Gastroesophageal sphincter (tissue), 4 donors: ENCODE data around the gene ANKRD13B. TPM values are rescaled to one million over a fixed set of nuclear protein-coding genes. Genes with fewer than 3 reads are reported as not detected.

Experiments used
- ATAC-seq: fragments of 150-250 bp; one replicate; pipeline ENCODE4 v1.9.1; 2016; ENCODE audit warnings: mild to moderate bottlenecking, moderate library complexity
- H3K27ac ChIP-seq, 4 donors: fragments of 200-600 bp; sonication (generic) in 3 of 4; 1 replicate in 3 of 4; 2 replicates in 1 of 4; pipeline ENCODE4 v1.5.1; 2016 to 2019
- H3K27me3 ChIP-seq: fragments of 200-600 bp; sonication (generic); one replicate; pipeline ENCODE4 v1.5.1; 2019
- H3K36me3 ChIP-seq, 2 donors: fragments of 200-600 bp; sonication (generic); one replicate each; pipeline ENCODE4 v1.5.1; 2019; ENCODE audit warnings: control low read depth in 1 of 2
- H3K4me1 ChIP-seq, 3 donors: fragments of 200-600 bp; sonication (generic); 1 replicate in 2 of 3; 2 replicates in 1 of 3; pipeline ENCODE4 v1.5.1; 2016 to 2019; ENCODE audit warnings: control low read depth in 2 of 3
- H3K4me3 ChIP-seq, 2 donors: fragments of 200-600 bp; sonication (generic); one replicate each; pipeline ENCODE4 v1.5.1; 2019; ENCODE audit warnings: mild to moderate bottlenecking in 1 of 2, moderate library complexity in 1 of 2
- H3K9me3 ChIP-seq, 3 donors: fragments of 200-600 bp; sonication (generic); one replicate each; pipeline ENCODE4 v1.5.1; 2017 to 2019; ENCODE audit warnings: control low read depth in 2 of 3
- CTCF ChIP-seq, 4 experiments: fragments of 200-600 bp in 2 of 4; fragments of 450-650 bp in 2 of 4; sonication (generic) in 1 of 4; IDR thresholded peaks; one replicate each; pipeline ENCODE4 v1.5.1; 2017 to 2019; ENCODE audit warnings: antibody characterized with exemption in 4 of 4, mild to moderate bottlenecking in 2 of 4, moderate library complexity in 2 of 4
- EP300 ChIP-seq: sonication (generic); formaldehyde crosslinking; IDR thresholded peaks from one replicate; pipeline ENCODE4 v1.6.1; 2017; ENCODE audit warnings: antibody characterized with exemption, mild to moderate bottlenecking
- POLR2A ChIP-seq, 2 donors: fragments of 450-650 bp; IDR thresholded peaks; one replicate each; pipeline ENCODE4 v1.6.1; 2017; ENCODE audit warnings: antibody characterized with exemption in 2 of 2, mild to moderate bottlenecking in 2 of 2, moderate library complexity in 1 of 2
- POLR2AphosphoS5 ChIP-seq: sonication (generic); formaldehyde crosslinking; IDR thresholded peaks from one replicate; pipeline ENCODE4 v1.6.1; 2017; ENCODE audit warnings: antibody characterized with exemption
- WGBS, 2 donors: methylation state at CpG; one replicate each; pipeline ENCODE4 v1.1.5; 2018; ENCODE audit warnings: low coverage in 1 of 2; 5-methylcytosine and 5-hydroxymethylcytosine counted together
- total RNA-seq, 4 donors: library from RNA; depleted of rRNA; stranded (reverse); fragments of >200 nt; gene quantifications; one replicate each; pipeline ENCODE4 v1.1.0, GENCODE V29; 2016

The ANKRD13B gene
- total RNA-seq, 4 donors from 2014 or later: 4.4 to 22.8 (median 10.0) TPM

GRCh38 chr17:29581583-29582253, 11.2 kb upstream of the ANKRD13B start:
- 100% methylated on average over 1 of the region's 20 CpGs; no CpG with 5 or more reads in 1 of the 2 donors for WGBS, 2 donors
- Histone ChIP-seq H3K27me3 (no peaks in the 10 kb centered on the region), H3K4me1 (peaks cover 0 to 84% (median 21%) of the 10 kb centered on the region in 3 donors), H3K27ac (peak overlapping the region in 2 of 4 donors; percentile 49 to 89), H3K4me3 (no peak overlapping the region), H3K9me3 (no peaks in the 10 kb centered on the region), H3K36me3 (peaks cover 0 to 70% of the 10 kb centered on the region in 2 donors)
- TF ChIP-seq POLR2A (IDR thresholded peaks at IDR 0.05) (no peak), POLR2AphosphoS5 (no peak)
- no peak for ATAC-seq

GRCh38 chr17:29582254-29582765, 10.6 kb upstream of the ANKRD13B start:
- Histone ChIP-seq H3K9me3 (no peaks in the 10 kb centered on the region), H3K27me3 (no peaks in the 10 kb centered on the region), H3K4me3 (no peak overlapping the region), H3K27ac (peak overlapping the region in 1 of 4 donors; percentile 89), H3K36me3 (peaks cover 0 to 64% of the 10 kb centered on the region in 2 donors), H3K4me1 (peaks cover 0 to 87% (median 26%) of the 10 kb centered on the region in 3 donors)
- TF ChIP-seq POLR2A (IDR thresholded peaks at IDR 0.05) (no peak), CTCF (IDR thresholded peaks at IDR 0.05) (no peak), POLR2AphosphoS5 (no peak), EP300 (no peak)
- no peak for ATAC-seq
- 63 to 90% methylated on average over 2 to 4 of the region's 10 CpGs for WGBS, 2 donors

- no peak for TF ChIP-seq EP300
- TF ChIP-seq POLR2AphosphoS5: no peak
- TF ChIP-seq CTCF (IDR thresholded peaks at IDR 0.05): no peak
- TF ChIP-seq POLR2A (IDR thresholded peaks at IDR 0.05): no peak
- H3K4me1 ChIP-seq: peaks cover 0 to 87% (median 28%) of the 10 kb centered on the region in 3 donors
- H3K4me3 ChIP-seq: no peak overlapping the region
- no peaks in the 10 kb centered on the region for H3K9me3 ChIP-seq
- no peak for ATAC-seq
- WGBS, 2 donors: 60% methylated on average over 1 of the region's 13 CpGs; no CpG with 5 or more reads in 1 of the 2 donors
- no peaks in the 10 kb centered on the region for H3K27me3 ChIP-seq
- H3K27ac ChIP-seq: peak overlapping the region in 1 of 4 donors; percentile 89
- peaks cover 0 to 59% of the 10 kb centered on the region in 2 donors for H3K36me3 ChIP-seq
Measured at GRCh38 chr17:29582772-29583171, 10.2 kb upstream of the ANKRD13B start.

- no peaks in the 10 kb centered on the region for H3K27me3 ChIP-seq
- H3K4me1 ChIP-seq: peaks cover 0 to 88% (median 34%) of the 10 kb centered on the region in 3 donors
- no peak for TF ChIP-seq POLR2AphosphoS5
- no peak for TF ChIP-seq EP300
- no peak for TF ChIP-seq CTCF (IDR thresholded peaks at IDR 0.05)
- TF ChIP-seq POLR2A (IDR thresholded peaks at IDR 0.05): no peak
- peaks cover 0 to 51% of the 10 kb centered on the region in 2 donors for H3K36me3 ChIP-seq
- peak overlapping the region in 1 of 2 donors; percentile 13 for H3K4me3 ChIP-seq
- 85 to 92% methylated on average over 2 to 6 of the region's 16 CpGs for WGBS, 2 donors
- peak overlapping the region in 3 of 4 donors; percentile 79 to 90 (median 89) for H3K27ac ChIP-seq
- H3K9me3 ChIP-seq: no peaks in the 10 kb centered on the region
- no peak for ATAC-seq
Measured at GRCh38 chr17:29583324-29584248, 9.3 kb upstream of the ANKRD13B start.

- peak overlapping the region in 3 of 4 donors; percentile 79 to 90 (median 89) for H3K27ac ChIP-seq
- H3K9me3 ChIP-seq: no peaks in the 10 kb centered on the region
- H3K36me3 ChIP-seq: peaks cover 0 to 41% of the 10 kb centered on the region in 2 donors
- H3K4me1 ChIP-seq: peaks cover 0 to 90% (median 34%) of the 10 kb centered on the region in 3 donors
- TF ChIP-seq POLR2AphosphoS5 (no peak), EP300 (no peak), POLR2A (IDR thresholded peaks at IDR 0.05) (no peak), CTCF (IDR thresholded peaks at IDR 0.05) (no peak)
- WGBS, 2 donors: 61% methylated on average over 2 of the region's 12 CpGs; no CpG with 5 or more reads in 1 of the 2 donors
- ATAC-seq: no peak
- H3K27me3 ChIP-seq: no peaks in the 10 kb centered on the region
- peak overlapping the region in 1 of 2 donors; percentile 39 for H3K4me3 ChIP-seq
Measured at GRCh38 chr17:29584452-29585079, 8.4 kb upstream of the ANKRD13B start.
